HG03558 (cell line): ENCODE measurements around the gene APBA3.
"Not testable (repeated sequence)": the region's sequence is repeated elsewhere in the genome, so short reads cannot be mapped to it uniquely, and the experiment has no call there.

ENCODE experiments used
- ATAC-seq: cut with Tn5 transposase; IDR thresholded peaks from one replicate; pipeline ENCODE4 v1.9.1; 2021; ENCODE audit warnings: moderate number of reproducible peaks; ENCODE audit not compliant: unreplicated experiment; ENCODE audit errors: extremely low read depth

The APBA3 gene

GRCh38 chr19:3771906-3772455 lies 10.5 kb upstream of the APBA3 start, which contains the start of gene RAX2:
Gene RAX2, minus strand, starts transcription at chr19:3772228. Its CDS starts 486 bp downstream, at chr19:3771742.
- no peak for ATAC-seq

- ATAC-seq = no peak
These were observed 9.8 kb upstream of the APBA3 start for GRCh38 chr19:3771000-3771905.

GRCh38 chr19:3770136-3770999 lies 8.9 kb upstream of the APBA3 start:
- ATAC-seq = no peak

DNA sequence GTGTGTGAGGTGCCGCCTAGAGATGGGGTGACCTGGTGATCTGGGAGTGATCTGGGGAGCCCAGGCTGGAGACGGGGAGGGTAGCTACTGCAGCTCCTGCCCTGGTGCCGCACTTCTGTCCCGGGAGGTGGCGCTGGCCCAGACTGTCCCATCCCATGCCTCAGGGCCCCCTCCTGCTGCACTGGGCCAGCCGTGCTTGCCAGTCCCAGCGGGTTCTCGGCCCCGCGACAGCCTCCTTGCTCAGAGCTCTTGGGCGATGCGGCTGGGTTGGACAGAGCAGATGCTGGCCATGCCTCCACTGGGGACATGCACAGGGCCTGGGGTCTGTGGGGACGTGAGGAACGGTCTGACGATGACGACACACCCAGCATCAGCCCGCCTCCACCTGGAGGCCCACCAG lies 8.0 kb upstream of the APBA3 start:
- no peak for ATAC-seq

- no peak for ATAC-seq
These were observed 7.2 kb upstream of the APBA3 start for GRCh38 chr19:3768748-3769099.

DNA sequence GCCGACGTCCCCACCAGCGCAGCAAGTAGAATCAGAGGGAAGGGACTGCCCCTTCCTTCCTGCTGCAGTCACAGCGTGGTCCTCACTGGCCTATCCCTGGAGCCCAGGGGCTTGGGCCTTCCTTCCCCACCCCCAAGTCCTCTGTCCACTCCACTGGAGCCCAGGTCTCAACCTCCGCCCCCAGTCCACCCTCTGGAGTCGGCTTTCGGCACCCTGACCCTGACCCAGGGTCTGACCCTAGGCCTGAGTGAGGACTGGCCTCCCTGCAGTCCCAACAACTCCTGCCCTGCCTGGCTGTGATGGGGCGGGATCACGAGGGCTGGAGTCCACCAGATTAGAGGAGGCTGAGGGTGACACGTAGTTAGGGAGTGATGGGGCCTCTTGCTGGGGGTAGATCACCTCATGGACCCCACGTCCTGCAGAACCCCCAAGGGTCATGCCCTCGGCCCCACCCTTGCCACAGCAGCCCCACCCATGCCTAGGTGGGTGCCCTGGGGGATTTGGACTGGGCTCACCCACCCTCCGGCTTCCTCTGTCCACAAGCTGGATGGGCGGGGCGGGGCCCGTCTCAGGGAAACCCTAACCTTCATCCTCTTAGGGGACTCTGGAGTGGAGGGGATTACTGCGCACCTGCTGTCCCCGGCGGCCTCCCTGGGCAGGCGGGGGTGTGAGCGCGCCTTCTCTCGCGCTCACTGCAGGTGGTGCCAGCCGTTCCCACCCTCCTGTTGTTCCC lies 6.7 kb upstream of the APBA3 start:
- no peak for ATAC-seq

DNA sequence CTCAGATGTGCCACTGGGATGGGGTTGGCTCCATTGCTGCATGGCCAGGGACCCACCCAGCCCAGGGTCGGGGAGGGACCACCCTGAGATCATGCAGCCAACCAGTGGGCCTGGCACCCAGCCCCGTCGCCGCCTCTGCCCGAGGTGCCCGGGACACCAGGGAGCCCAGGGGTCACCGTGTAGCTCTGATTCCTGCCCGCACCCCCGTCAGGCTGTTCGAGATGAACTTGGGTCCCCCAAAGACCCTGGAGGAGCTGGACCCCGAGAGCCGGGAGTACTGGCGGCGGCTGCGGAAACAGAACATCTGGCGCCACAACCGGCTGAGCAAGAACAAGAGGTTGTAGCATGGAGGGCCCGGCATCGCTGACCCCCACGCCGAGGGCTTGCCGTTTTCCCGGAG lies 5.6 kb upstream of the APBA3 start:
- no peak for ATAC-seq

DNA sequence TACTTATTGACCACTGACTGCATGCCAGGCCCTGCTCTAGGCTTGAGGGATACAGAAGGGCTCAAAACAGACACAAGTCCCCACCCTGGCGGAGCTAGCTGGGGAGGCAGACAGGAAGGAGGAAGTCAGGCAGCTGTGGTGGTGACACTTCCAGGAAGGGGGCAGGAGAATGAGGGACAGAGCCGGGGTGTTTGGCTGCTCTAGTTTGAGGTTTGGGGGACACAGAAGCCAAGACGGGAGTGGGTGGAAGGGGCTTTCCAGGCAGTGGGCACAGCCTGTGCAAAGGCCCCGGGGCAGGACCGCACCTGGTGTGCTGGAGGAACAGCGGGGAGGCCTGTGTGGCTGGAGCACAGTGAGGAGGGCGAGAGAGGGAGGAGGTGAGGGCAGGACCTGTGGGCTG lies 5.0 kb upstream of the APBA3 start:
- no peak for ATAC-seq

GRCh38 chr19:3765757-3766156 lies 4.3 kb upstream of the APBA3 start:
- not testable (repeated sequence) for ATAC-seq

DNA sequence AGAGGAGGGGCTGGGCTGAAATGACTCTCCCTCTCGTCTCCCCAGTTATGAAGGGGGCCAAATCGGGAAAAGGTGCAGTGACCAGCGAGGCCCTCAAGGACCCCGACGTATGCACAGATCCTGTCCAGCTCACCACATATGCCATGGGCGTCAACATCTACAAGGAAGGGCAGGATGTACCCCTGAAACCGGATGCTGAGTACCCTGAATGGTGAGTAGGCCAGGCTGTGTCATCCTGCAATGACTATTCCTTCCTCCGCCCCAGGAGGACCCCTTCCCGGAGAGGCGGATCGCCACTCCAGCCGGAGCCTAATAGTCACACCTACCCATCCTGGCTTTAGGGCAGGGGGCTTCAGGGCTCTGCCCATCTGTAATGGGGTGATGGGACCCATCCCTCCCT lies 3.6 kb upstream of the APBA3 start:
- no peak for ATAC-seq

- peak; percentile 34 for ATAC-seq
These were observed 1.3 kb upstream of the APBA3 start, which contains the start of gene MRPL54 for GRCh38 chr19:3762501-3763459. Gene MRPL54, plus strand, starts transcription at chr19:3762682. Its CDS starts 19 bp downstream, at chr19:3762701.

- no peak for ATAC-seq
These were observed 610 bp upstream of the APBA3 start for GRCh38 chr19:3762130-3762473.

GRCh38 chr19:3760871-3761361 lies 576 bp downstream of the APBA3 start:
- ATAC-seq = no peak

DNA sequence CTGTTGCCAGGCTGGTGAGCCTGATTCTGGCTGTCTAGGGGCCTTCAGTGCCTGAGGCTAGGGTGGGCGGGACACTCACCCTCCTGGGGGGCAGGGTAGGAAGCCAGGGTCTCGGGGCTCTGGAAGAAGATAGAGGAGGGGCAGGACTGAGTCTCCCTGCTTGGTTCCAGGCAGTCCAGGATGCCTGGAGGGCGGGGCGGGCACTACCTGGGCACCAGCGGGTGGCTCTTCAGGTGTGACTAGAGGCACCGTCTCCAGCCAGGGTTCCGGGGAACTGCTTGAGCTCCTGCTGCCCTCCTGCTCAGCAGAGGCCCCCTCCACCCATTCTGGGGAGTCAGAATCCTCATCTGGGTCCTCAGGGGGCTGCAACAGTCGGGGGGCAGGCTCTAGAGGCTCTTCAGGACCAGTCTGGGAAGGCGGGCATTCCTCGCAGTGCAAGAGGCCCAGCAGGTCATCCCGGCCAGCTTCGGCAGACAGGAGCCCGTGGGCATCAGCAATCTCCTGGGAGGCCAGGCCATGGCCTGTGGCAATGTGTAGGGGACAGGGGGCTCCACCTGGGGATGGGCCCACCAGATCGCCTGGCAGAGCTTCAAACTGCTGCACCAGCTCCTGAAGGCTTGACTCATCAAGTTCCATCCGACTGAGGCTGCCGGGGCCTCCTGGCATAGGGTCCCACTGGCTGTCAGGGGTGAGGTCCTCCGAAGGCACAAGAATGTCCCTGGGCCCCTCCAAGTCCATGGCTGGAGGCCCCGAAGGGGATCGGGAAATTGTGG lies 1.8 kb downstream of the APBA3 start:
- ATAC-seq = no peak

- ATAC-seq = not testable (repeated sequence)
These were observed 3.2 kb downstream of the APBA3 start for GRCh38 chr19:3758297-3758696.

DNA sequence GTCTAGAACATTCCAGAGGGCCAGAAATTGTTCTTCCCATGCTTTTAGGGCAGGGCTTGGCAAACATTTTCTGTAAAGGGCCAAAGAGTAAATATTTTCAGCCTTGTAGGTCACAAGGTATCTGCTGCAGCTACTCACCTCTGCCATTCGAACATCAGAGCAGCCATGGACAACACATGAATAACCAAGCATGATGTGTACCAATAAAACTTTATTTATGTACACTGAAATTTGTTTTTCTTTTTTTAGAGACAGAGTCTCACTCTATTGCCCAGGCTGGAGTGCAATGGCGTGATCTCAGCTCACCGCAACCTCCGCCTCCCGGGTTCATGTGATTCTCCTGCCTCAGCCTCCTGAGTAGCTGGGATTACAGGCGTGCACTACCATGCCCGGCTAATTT lies 3.8 kb downstream of the APBA3 start:
- not testable (repeated sequence) for ATAC-seq

DNA sequence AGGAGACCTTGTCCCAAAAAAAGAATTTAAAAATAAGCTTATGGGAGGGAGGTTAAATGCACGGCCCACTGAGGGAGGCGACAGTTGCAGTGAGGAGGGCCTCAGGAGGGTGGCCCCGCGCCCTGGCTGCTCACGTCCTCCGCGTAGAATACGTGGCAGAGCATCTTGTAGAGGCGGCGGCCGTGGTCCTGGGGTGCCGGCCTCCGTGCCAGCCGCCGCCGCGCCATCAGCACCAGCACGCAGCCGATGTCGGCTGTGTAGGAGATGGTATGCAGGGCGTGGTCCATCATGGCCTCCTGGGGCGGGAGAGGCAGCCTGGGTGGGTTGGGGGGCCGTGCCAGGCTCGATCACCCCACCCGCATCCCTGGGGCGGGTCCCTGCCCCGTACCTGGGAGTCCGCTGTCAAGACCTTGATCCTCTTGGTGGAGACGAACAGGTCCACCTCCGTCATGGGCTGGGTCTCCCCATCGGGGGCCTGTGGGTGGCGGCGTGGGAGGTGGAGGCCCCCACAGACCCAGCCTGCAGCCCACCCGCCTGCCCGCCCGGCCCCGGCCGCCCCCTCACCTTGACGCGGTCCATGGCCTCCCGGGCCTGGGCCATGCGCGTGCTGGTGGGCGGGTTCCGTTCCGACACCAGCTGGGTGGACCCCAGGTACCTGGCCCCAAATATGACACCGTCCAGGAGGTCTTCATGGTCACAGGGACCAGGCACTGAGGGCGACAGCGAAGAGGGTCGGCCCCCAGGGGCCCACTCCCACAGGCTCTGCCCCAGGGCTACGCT lies 7.7 kb downstream of the APBA3 start:
- no peak for ATAC-seq
